Fibroblast of pulmonary artery (primary cell): ENCODE data around the gene LINC01488.

ENCODE experiments used
- DNase-seq: peaks from one replicate; pipeline ENCODE4 v3.0.0-alpha.2; 2010; ENCODE audit warnings: low read depth
- H3K4me3 ChIP-seq: replicated peaks from 2 replicates; pipeline ENCODE4 v1.5.1; 2011; ENCODE audit warnings: low read depth, mild to moderate bottlenecking, control low read depth, low read length, moderate library complexity
- CTCF ChIP-seq: IDR thresholded peaks from 2 replicates; pipeline ENCODE4 v1.5.1; 2011; ENCODE audit warnings: mild to moderate bottlenecking, control low read depth, low read length, inconsistent platforms; ENCODE audit errors: missing control alignments

The LINC01488 gene

GRCh38 chr11:69531071-69531716 is 49.7 kb downstream of the LINC01488 start:
- no peak overlapping the region for H3K4me3 ChIP-seq
- DNase-seq, result no peak
- TF ChIP-seq CTCF, result no peak

GRCh38 chr11:69531717-69532088 is 50.2 kb downstream of the LINC01488 start:
- no peak for DNase-seq
- no peak overlapping the region for H3K4me3 ChIP-seq
- no peak for TF ChIP-seq CTCF

GRCh38 chr11:69533296-69534165 is 52.1 kb downstream of the LINC01488 start:
- H3K4me3 ChIP-seq, result no peak overlapping the region
- no peak for TF ChIP-seq CTCF
- DNase-seq, result no peak

- no peak overlapping the region for H3K4me3 ChIP-seq
- TF ChIP-seq CTCF, result no peak
- no peak for DNase-seq
These were observed 52.7 kb downstream of the LINC01488 start for GRCh38 chr11:69534166-69534530.

GRCh38 chr11:69535908-69536307 is 54.4 kb downstream of the LINC01488 start:
- no peak overlapping the region for H3K4me3 ChIP-seq
- no peak for TF ChIP-seq CTCF
- DNase-seq, result no peak

- TF ChIP-seq CTCF, result no peak
- H3K4me3 ChIP-seq, result no peak overlapping the region
- DNase-seq, result no peak
These were observed 54.9 kb downstream of the LINC01488 start for GRCh38 chr11:69536406-69536805.

- TF ChIP-seq CTCF, result no peak
- DNase-seq, result no peak
These were observed 55.7 kb downstream of the LINC01488 start for GRCh38 chr11:69537126-69537525.

More at GRCh38 chr11:69537126-69537525, 55.7 kb downstream of the LINC01488 start:
- H3K4me3 ChIP-seq, result no peak overlapping the region
